Islet precursor cell (in vitro differentiated cells): ENCODE results near the gene ZFYVE28.
"Not testable (repeated sequence)": the region's sequence is repeated elsewhere in the genome, so short reads cannot be mapped to it uniquely, and the experiment has no call there.

ENCODE experiments used
- DNase-seq: peaks from one replicate; pipeline ENCODE4 v3.0.0-alpha.2; 2018

The ZFYVE28 gene

GRCh38 chr4:2246384-2247127 is 171.9 kb downstream of the ZFYVE28 start:
- DNase-seq, result peak; percentile 56

GRCh38 chr4:2245787-2246275 is 172.6 kb downstream of the ZFYVE28 start:
- DNase-seq, result no peak

- DNase-seq, result peak; percentile 47
Observed at GRCh38 chr4:2245057-2245786, 173.2 kb downstream of the ZFYVE28 start.

GRCh38 chr4:2243681-2244380 is 174.6 kb downstream of the ZFYVE28 start:
- peak; percentile 71 for DNase-seq

GRCh38 chr4:2241410-2242353 is 176.8 kb downstream of the ZFYVE28 start, which contains the start of the genes HAUS3 and POLN:
Gene HAUS3 (minus strand): TSS chr4:2242121. CDS start chr4:2240946, 1,175 bp downstream.
Gene POLN (minus strand): TSS chr4:2242121. CDS start chr4:2229231, 12,890 bp downstream.
- peak; percentile 99 for DNase-seq

GRCh38 chr4:2241003-2241402 is 177.4 kb downstream of the ZFYVE28 start:
- DNase-seq, result no peak

- no peak for DNase-seq
Observed at GRCh38 chr4:2236944-2237666, 181.3 kb downstream of the ZFYVE28 start.

GRCh38 chr4:2231082-2231481 is 187.4 kb downstream of the ZFYVE28 start:
- DNase-seq, result no peak

GRCh38 chr4:2226261-2226660 is 192.2 kb downstream of the ZFYVE28 start:
- DNase-seq, result no peak

- DNase-seq, result no peak
Observed at GRCh38 chr4:2222838-2223237, 195.6 kb downstream of the ZFYVE28 start.

- DNase-seq, result not testable (repeated sequence)
Observed at GRCh38 chr4:2221378-2221777, 197.1 kb downstream of the ZFYVE28 start.

GRCh38 chr4:2220016-2220630 is 198.3 kb downstream of the ZFYVE28 start:
- peak; percentile 83 for DNase-seq
